NCI-H2107 (cell line): Measurements from ENCODE around the gene SMAD6.

Source experiments
- DNase-seq: peaks from one replicate; lab custom pipeline; 2025; lab: John Stamatoyannopoulos, UW

The SMAD6 gene

GRCh38 chr15:66702035-66702786 is at the start of gene SMAD6:
Gene SMAD6, plus strand, starts transcription at chr15:66702236. Its CDS starts 1,023 bp downstream, at chr15:66703259.
- DNase-seq: peak; percentile 36

DNA sequence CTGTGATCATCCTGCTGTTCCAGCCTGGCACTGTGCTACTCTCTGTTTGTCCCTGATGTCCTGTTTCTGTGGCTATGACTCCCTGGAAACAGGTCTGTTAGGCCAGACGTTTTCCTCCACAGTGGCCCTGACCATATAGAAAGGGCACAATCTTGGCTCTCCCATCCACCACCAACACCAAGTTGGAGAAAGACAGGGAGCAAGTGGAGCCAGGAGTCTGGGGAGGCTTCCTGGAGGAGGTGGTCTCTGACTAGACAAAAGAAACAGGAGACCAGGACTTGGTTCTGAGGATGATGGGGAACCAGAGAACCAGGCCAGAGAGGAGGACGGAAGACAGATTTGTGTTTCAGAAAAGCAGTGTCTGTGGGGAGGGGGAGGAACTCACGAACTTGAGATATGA is 49.2 kb upstream of the SMAD6 start:
- no peak for DNase-seq

DNA sequence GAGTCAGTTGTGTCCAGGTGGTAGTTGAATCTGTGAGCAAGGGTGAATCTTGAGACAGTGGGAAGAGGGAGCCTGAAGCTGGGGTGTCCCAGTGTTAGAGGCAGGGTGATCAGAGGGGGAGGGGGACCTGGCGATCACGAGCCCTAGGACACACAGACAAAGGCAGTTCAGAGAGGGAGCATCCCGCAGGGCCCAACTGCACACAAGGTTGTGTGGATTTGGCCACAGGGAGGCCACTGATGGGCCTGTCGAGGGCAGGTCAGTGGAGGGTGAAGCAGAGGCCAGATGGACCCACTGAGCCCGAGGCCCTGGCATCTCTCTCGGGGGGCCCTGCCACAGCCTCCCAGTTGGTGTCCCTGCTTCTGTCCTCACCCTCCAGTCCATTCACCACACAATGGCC is 48.6 kb upstream of the SMAD6 start:
- no peak for DNase-seq

GRCh38 chr15:66653852-66654251 is 48.2 kb upstream of the SMAD6 start:
- no peak for DNase-seq

DNA sequence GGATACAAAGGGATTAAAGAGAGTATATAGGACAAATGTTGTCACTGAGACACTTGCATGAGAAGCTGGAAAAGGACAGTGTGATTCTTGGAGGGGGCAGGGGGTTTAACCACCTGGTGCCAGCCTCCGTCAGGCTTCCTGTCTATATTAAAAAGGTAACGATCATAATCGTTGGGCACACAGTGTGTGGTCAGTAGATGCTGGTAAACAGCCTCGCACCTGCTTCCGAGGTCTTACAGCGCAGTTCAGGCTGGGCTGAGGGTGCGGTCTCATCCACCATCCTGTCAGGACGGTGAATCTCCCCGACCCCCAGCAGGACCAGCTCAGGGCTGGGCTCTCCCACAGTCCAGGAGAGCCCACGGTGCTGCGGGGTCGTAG is 47.7 kb upstream of the SMAD6 start:
- DNase-seq: no peak

DNA sequence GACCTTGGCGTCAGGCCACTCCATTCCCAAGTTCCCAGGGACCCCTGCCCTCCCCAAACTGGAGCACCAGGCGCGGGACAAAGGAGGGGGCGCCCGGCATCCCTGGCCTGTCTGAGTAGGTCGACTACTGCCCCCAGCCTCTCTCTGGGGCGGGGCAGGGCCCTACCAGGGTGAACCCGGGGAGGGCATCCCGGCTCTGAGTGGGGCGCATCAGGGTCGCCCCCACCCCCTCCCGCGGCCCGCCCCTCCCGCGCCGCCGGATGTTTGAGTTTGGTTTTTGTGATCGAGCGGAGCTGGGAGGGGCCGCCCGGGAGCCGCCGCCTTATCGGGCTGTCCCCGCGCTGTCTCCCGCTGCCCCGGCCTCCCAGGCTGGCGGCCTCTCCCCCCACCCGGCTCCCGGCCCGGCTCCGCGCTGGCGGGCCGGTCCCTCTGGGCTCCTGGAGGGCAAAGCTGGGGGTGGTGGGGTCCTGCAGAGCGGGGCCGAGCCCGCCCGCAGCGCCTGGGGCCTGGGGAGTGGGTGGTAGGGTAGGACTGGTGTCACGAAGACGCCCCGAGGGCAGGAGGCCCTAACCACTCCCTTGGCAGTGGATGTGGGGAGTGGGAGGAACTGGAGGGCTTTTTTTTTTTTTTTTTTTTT is 47.2 kb upstream of the SMAD6 start:
- no peak for DNase-seq

GRCh38 chr15:66655511-66655910 is 46.5 kb upstream of the SMAD6 start:
- no peak for DNase-seq

- DNase-seq: no peak
Observed at GRCh38 chr15:66655997-66656396, 46.0 kb upstream of the SMAD6 start.

DNA sequence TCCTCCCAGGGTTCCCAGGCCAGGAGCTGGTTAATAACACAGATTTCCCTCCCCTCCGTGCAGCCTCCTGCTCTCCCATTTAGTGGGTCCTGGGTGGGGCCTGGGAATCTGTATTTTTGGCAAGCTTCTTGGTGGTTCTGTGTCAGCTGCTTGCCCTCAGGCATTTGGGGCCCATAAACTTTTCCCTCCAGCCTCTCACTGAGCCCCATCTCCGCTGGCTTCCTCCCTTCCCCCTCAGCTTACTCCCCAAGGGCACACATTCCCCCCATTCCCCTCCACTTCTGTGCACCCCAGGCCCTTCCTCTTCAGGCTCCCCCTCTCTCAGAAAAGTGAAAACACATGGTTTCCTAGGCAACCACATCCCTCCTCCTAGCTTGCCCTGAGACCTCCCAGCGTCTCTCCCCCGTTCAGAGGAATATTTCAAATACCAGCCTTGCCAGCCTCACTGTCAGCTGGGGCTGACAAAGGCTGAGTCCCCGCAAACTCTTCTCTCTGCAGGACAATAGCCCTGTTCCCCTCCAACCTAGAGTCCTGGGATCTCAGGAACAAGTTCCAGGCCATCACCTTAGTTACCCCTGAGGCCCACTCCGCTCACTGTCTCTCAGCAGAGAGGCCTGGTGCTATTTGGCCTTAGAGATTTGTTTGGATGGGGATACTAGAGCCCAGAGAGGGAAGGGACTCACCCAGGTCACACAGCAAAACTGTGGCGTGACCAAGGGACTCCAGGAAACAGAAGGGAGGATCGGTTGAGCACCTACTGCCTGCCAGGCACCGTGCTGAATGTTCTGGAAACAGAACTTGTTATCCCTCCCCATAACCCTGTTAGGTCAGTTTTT is 44.6 kb upstream of the SMAD6 start:
- DNase-seq: no peak

GRCh38 chr15:66658044-66658443 is 44.0 kb upstream of the SMAD6 start:
- DNase-seq: no peak

DNA sequence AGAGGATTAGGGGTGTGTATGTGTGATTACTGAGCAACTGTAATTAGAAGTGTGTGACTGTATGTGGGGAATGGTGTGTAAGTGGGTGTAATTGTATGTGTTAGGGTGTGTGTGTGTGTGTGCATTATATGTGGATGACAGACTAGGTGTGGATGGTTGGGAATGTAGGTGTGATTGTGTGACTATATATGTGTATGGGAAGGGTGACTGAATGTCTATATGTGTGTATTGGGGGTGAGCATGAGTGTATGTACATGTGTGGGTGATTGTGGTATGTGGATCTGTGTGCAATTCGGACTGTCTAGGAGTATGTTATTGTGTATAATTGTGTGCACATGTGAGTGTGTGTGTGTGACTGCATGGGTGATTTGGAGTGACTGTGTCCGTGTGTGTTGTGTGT is 43.2 kb upstream of the SMAD6 start:
- no peak for DNase-seq

DNA sequence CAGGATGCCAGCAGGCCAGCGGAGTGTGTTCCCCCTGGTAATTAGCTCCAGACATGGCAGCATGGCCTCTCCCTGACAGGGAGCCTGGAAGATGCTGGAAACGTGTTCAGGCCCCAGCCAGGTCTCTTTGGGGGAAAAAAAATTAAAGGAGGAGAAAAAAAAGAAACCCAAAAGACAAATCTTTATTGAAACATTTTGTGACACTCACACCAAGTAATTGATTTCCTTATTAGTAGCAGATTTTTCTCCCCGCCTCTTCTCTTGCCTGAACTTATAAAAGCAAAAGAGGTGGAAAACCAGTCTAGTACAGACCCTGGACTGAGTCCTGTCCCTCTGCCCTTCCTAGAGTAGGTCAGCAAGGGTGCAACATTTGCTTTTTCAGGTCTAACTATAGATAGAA is 42.7 kb upstream of the SMAD6 start:
- DNase-seq: no peak

DNA sequence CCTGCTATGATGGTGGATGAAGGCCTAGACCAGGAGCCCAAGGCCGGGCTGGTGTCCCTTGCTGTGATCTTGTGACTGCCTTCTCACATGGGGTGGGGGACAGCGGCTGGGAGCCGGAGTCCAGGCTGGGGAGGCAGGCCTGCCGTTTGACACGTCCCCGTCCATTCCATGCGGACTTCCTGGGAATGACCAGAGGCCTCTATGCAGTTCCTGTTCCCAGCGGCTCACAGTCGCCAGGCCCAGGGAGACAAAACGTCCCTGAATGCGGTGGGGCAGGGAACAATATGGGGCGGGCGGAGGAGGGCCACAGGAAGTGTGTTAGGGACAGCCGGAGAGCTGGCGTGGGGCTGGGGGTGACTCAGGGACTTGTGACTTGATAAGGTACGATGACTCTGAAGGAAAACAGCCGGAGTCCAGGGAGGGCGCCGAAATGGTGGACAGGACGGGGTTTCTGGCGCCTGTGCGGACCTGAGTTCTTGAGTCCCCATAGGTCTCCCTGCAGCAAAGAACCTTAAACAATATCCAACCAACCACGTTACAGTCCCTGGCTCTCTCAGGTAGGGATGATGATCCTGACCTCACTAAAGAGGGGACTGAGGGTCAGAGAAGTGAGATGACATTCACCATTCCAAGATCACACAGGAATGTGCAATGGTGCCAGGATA is 40.5 kb upstream of the SMAD6 start:
- no peak for DNase-seq

DNA sequence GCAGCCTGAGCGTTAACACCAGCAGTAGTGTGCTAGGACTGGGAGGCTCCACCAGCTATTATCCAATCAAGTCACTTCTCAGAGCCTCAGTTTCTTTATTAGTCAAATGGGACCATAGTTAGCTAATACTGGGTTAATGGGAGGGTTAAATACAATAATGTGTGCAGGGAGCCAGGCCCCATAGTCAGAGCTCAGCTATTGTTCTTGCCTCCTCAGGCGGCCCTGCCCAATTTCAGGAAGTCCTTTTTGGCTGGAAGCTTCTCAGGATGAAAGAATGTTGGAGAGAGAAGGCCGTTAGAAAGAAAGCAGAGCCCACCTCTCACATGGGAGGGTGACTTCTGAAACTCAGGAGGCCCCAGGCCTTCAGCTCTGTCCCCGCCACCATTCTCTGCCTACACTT is 39.5 kb upstream of the SMAD6 start:
- no peak for DNase-seq

GRCh38 chr15:66663664-66664063 is 38.4 kb upstream of the SMAD6 start:
- DNase-seq: no peak

- DNase-seq: no peak
Observed at GRCh38 chr15:66670175-66670574, 31.9 kb upstream of the SMAD6 start.

DNA sequence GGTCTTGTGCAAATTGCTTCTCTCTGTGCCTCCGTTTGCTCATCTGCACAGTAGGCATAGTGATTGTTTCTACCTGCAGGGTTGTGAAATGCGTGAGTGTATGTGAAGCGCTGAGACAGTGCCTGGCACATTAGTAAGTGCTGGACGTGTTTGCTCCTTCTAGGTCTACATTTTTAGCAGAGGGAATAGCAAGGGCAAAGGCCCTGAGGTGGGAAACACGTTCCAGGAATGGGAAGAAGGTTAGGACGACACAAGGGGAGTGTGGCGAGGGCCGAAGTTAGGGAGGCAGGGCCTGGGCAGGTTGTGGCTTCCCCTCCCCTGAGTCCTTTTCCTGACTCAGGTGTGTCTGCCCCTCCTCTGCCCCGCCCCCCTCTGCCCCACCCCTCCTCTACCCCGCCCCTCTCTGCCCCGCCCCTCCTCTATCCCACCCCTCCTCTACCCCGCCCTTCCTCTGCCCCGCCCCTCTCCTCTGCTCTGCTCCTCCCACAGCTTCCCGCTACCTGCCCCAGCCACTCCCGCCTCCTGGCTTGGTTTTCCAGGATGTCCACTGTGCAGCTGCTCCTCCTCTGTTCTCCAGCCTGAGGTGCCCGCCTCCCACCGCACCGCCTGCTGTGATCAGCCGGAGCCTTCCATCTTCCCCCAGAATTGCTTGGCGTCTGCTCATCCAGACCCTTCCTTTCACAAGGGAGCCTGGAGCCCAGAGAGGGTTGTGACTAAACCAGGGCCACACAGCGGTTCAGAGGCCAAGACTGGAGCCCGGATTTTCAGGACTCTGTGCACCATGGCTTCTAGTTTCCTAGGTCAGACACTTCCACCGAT is 31.1 kb upstream of the SMAD6 start:
- no peak for DNase-seq

DNA sequence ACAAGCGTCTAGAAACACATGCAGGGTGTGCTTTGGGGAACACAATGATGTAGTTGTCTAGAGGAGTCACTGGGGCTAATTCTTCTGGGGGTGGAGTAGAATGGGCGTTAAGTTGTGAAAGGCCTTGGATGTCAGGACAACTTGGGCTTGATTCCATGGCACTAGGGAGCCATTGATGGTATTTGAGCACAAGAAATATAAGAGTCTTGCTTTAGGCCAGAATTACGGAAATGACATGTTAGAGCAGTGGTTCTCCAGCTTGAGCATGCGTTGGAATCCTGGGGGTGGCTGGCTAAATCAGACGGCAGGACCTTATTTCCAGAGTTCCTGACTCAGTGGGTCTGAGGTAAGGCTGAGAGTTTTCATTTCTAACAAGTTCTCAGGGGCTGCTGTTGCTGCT is 29.2 kb upstream of the SMAD6 start:
- no peak for DNase-seq

DNA sequence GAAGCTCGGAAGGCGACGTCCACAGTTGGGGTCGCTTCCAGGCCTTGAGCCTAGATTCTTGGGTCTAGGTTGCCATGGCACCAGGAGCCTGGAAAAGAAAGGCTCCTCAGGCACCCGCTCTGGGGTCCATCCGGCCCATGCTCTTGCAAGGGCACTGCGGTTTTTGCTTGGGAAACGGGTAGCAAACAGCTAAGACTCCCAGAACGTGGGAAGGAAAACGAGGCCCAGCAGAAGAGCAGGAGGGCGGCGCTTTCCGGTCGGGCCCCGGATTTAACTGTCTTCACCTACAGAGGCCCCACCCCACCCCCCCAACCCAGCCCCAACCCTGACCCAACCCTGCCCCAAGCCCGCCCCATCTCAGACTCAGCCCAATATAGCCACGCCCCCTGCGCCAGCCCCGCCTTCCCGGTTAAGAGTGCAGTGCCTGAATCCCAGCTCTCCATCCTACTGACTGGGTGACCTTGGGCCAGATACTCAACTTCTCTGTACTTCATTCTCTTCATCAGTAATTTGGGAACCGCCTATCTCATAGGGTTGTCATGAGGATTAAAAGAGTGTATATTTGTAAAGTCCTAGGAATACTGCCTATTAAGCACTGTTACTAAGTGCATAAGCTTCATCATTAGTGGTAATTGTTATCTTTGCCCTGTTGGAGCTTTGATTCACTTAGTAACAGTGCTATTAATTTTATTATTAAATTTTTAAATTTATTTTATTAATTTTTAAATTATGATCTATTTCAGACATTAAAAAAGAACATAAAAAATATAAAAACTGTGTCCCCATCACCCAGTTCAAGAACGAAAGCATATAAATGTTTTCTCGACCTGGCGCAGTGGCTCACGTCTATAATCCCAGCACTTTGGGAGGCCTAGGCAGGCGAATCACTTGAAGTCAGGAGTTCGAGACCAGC is 28.4 kb upstream of the SMAD6 start:
- no peak for DNase-seq

GRCh38 chr15:66674756-66675155 is 27.3 kb upstream of the SMAD6 start:
- DNase-seq: no peak

- DNase-seq: no peak
Observed at GRCh38 chr15:66675446-66675845, 26.6 kb upstream of the SMAD6 start.
